Upper lobe of right lung (tissue), 1 donor: ENCODE data around the gene MC1R. TPM values are rescaled to one million over a fixed set of nuclear protein-coding genes. Genes with fewer than 3 reads are reported as not detected.

Experiments
- ATAC-seq: fragments of 200-7000 bp; cut with Tn5 transposase; one replicate; pipeline ENCODE4 v1.9.1; 2020; ENCODE audit warnings: mild to moderate bottlenecking, moderate library complexity
- DNase-seq: peaks from one replicate; pipeline ENCODE4 v3.0.0-alpha.2; 2020
- H3K27ac ChIP-seq: fragments of 200-600 bp; one replicate; pipeline ENCODE4 v1.8.0; 2022
- H3K27me3 ChIP-seq: fragments of 200-600 bp; one replicate; pipeline ENCODE4 v1.8.0; 2022; ENCODE audit warnings: mild to moderate bottlenecking
- H3K36me3 ChIP-seq: fragments of 200-600 bp; one replicate; pipeline ENCODE4 v1.8.0; 2022
- H3K4me1 ChIP-seq: fragments of 200-600 bp; one replicate; pipeline ENCODE4 v1.8.0; 2022
- H3K4me3 ChIP-seq: fragments of 200-600 bp; one replicate; pipeline ENCODE4 v1.8.0; 2022; ENCODE audit warnings: mild to moderate bottlenecking
- H3K9me3 ChIP-seq: fragments of 200-600 bp; one replicate; pipeline ENCODE4 v1.8.0; 2022
- intact Hi-C: fragments of 100-400 bp; cut with DNase I; formaldehyde crosslinking; loops from one replicate; pipeline ENCODE4 v1.11.0; 2022
- total RNA-seq: library from RNA; stranded (reverse); fragmentation: NEBNext Ultra II Directional; extraction: Animal tissue kit (Norgen Biotek cat#: 25700); gene quantifications from one replicate; pipeline ENCODE4 v1.2.1, GENCODE V29; 2021
- TF ChIP-seq, protein P1 (sequence below): fragments of 200-600 bp; IDR thresholded peaks from one replicate; pipeline ENCODE4 v1.8.0; 2022; ENCODE audit warnings: antibody characterized with exemption
- donor health status: DM: no; HTN: yes; CAD: no; lungs with severe emphysema.

MC1R gene
- total RNA-seq, 1 donor from 2014 or later: 3.6 TPM

DNA sequence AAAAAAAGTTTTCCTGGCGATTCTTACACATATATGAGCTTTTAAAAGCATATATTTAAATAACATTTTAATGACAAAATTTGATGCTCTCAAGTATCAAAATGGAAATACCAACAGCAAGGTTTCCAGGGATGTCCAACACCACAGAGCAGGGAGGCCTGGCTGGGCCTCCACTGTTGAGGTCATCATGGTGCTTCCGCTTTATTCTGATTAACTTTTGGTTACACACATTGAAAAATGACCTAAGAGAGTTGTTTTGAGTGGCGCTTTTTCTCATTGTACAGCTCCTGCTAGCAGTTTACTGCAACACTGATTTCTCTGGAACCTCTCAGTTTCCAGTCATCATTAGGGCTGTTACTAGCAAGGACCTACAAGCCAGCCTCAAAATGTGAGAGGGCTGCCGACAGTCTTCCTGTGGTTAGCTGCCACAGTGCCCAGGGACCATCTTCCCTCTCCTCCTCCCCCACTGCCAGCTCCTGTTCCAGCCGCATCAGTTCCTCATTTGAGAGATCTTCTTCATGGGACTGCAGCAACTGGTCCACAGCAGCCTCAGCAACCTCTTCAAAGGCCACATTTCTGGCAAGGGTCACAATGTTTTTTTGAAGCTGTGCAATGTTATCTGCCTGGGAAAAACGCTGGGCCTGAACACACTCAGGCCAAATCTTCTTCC is 51.2 kb downstream of the MC1R start:
- H3K27ac ChIP-seq: no peak overlapping the region
- no peaks in the 10 kb centered on the region for H3K27me3 ChIP-seq
- DNase-seq: no peak
- H3K9me3 ChIP-seq: no peaks in the 10 kb centered on the region
- TF ChIP-seq, protein P1, sequence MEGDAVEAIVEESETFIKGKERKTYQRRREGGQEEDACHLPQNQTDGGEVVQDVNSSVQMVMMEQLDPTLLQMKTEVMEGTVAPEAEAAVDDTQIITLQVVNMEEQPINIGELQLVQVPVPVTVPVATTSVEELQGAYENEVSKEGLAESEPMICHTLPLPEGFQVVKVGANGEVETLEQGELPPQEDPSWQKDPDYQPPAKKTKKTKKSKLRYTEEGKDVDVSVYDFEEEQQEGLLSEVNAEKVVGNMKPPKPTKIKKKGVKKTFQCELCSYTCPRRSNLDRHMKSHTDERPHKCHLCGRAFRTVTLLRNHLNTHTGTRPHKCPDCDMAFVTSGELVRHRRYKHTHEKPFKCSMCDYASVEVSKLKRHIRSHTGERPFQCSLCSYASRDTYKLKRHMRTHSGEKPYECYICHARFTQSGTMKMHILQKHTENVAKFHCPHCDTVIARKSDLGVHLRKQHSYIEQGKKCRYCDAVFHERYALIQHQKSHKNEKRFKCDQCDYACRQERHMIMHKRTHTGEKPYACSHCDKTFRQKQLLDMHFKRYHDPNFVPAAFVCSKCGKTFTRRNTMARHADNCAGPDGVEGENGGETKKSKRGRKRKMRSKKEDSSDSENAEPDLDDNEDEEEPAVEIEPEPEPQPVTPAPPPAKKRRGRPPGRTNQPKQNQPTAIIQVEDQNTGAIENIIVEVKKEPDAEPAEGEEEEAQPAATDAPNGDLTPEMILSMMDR: no peak
- peaks cover 22% of the 10 kb centered on the region for H3K4me1 ChIP-seq
- peaks cover 3% of the 10 kb centered on the region for H3K36me3 ChIP-seq
- ATAC-seq: peak; percentile 8
- H3K4me3 ChIP-seq: no peak overlapping the region
- intact Hi-C loops: no loop called here

Other genes starting within 250 kb of the MC1R start
- 81.5 TPM for gene CDK10, start 232.2 kb upstream of the MC1R start, total RNA-seq
- gene SPATA2L, start 217.2 kb upstream of the MC1R start, total RNA-seq: 13.3 TPM
- 15.7 TPM for gene VPS9D1, start 198.0 kb upstream of the MC1R start, total RNA-seq
- gene ZNF276, start 197.3 kb upstream of the MC1R start, total RNA-seq: 35.8 TPM
- gene FANCA, start 102.2 kb upstream of the MC1R start, total RNA-seq: 6.1 TPM
- gene SPIRE2, start 90.4 kb upstream of the MC1R start, total RNA-seq: 9.5 TPM
- 162 TPM for gene TCF25, start 45.3 kb upstream of the MC1R start, total RNA-seq
- 1.5 TPM for gene TUBB3, start 4.5 kb downstream of the MC1R start, total RNA-seq
- gene DEF8, start 29.9 kb downstream of the MC1R start, total RNA-seq: 70.0 TPM
- 7.0 TPM for gene DBNDD1, start 100.6 kb downstream of the MC1R start, total RNA-seq
- gene PRDM7, start 158.5 kb downstream of the MC1R start, total RNA-seq: not detected